ENCODE measurements around the gene IL1R2. TPM values are rescaled to one million over a fixed set of nuclear protein-coding genes. Genes with fewer than 3 reads are reported as not detected.
"Not testable (repeated sequence)": the region's sequence is repeated elsewhere in the genome, so short reads cannot be mapped to it uniquely, and the experiment has no call there.

Gene IL1R2
- total and polyA plus RNA-seq, 9 of the 15 experiments (the other 6 are each of a cell fraction or from before 2014, with no cell fraction given), result 0.13 TPM; not detected in 8

DNA sequence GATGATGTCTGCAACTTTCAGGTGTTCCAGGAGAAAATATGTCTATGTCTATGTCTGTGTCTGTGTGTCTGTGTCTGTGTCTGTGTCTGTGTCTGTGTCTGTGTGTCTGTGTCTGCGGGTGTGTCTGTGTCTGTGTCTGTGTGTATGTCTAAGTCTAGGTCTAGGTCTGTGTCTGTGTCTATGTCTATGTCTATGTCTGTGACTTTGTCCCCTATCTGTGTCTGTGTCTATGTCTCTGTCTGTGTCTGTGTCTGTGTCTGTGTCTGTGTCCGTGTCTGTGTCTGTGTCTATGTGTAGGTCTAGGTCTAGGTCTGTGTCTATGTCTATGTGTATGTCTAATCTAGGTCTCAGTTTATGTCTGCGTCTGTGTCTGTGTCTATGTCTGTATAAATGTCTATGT lies 10.5 kb downstream of the IL1R2 start:
- whole genome bisulfite sequencing (ENCODE audit: insufficient coverage, low coverage, missing lambda C conversion rate), result 2% methylated on average over 3 of the region's 3 CpGs
- FAIRE-seq, result no peak
- Histone ChIP-seq H3K79me2 (ENCODE audit: control insufficient read depth, insufficient read depth, low read length) (no peaks in the 10 kb centered on the region), H4K20me1 (replicated peaks; ENCODE audit: control insufficient read depth, insufficient read depth, low read length) (no peaks in the 10 kb centered on the region), H3K9ac (ENCODE audit: insufficient read depth in 1 of 2, low read depth in 2 of 2, low read length in 2 of 2) (no peak overlapping the region), H3K9me3 (replicated peaks; ENCODE audit: control insufficient read depth, insufficient read depth, low read depth, low read length) (no peaks in the 10 kb centered on the region), H2AFZ (ENCODE audit: low read depth, low read length) (no peak overlapping the region), H3K36me3 (ENCODE audit: control insufficient read depth, insufficient read depth, low read length) (no peaks in the 10 kb centered on the region), H3K27ac (ENCODE audit: extremely low read depth, low read depth, low read length) (no peak overlapping the region), H3K4me1 (replicated peaks in 1 of 2; ENCODE audit: control insufficient read depth in 2 of 2, insufficient read depth in 2 of 2, low read length in 2 of 2) (peaks cover 0 to 5% of the 10 kb centered on the region in 2 experiments; a peak in 1 of 5 replicates), H3K4me3 (no peak overlapping the region), H3K4me2 (ENCODE audit: insufficient read depth, low read length) (no peak overlapping the region), H3K27me3 (ENCODE audit: control insufficient read depth in 2 of 2, insufficient read depth in 2 of 2, low read length in 2 of 2) (peaks cover 23 to 38% of the 10 kb centered on the region in 2 experiments), H3K9me1 (ENCODE audit: control insufficient read depth, insufficient read depth, low read length) (no peaks in the 10 kb centered on the region)
- in situ Hi-C loops (cut with MboI) (no loop called here), intact Hi-C loops (cut with micrococcal nuclease) (no loop called here)
- BruUV-seq (replicated peaks), result no TSS peak
- DNase-seq (ENCODE audit: extremely low read depth in 1 of 4, low spot score in 3 of 4), result no peak
- ATAC-seq, result no peak
- CTCF ChIA-PET (ENCODE audit: low intra/inter-chr PET ratio), result no interaction called here
- POLR2A ChIA-PET, result no interaction called here
- TF ChIP-seq PHF20 (IDR thresholded peaks at IDR 0.05; ENCODE audit: partially characterized antibody) (no peak), TFAM (CRISPR knock-in tag; conservative IDR thresholded peaks at IDR 0.05) (no peak), ILK (tag; IDR thresholded peaks at IDR 0.05; ENCODE audit: borderline replicate concordance, low read depth) (no peak), ZNF408 (CRISPR knock-in tag; IDR thresholded peaks at IDR 0.05; ENCODE audit: low read depth) (no peak), EWSR1 (IDR thresholded peaks at IDR 0.05; ENCODE audit: borderline replicate concordance, low read depth, partially characterized antibody) (no peak), POLR2A (conservative IDR thresholded peaks at IDR 0.05) (no peak), FUS (optimal IDR thresholded peaks at IDR 0.05; ENCODE audit: low read depth, low read length) (no peak)
- TF ChIP-seq, protein P1, sequence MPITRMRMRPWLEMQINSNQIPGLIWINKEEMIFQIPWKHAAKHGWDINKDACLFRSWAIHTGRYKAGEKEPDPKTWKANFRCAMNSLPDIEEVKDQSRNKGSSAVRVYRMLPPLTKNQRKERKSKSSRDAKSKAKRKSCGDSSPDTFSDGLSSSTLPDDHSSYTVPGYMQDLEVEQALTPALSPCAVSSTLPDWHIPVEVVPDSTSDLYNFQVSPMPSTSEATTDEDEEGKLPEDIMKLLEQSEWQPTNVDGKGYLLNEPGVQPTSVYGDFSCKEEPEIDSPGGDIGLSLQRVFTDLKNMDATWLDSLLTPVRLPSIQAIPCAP (CRISPR knock-in tag; IDR thresholded peaks at IDR 0.05; ENCODE audit: borderline replicate concordance), result no peak

DNA sequence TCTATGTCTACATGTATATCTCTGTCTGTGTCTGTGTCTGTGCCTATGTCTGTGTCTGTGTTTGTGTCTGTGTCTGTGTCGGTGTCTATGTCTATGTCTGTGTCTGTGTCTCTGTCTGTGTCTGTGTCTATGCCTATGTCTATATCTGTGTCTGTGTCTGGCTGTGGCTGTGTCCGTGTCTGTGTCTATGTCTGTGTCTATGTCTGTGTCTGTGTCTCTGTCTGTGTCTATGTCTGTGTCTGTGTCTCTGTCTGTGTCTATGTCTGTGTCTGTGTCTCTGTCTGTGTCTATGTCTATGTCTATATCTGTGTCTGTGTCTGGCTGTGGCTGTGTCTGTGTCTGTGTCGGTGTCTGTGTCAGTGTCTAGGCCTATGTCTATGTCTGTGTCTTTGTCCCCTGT lies 11.1 kb downstream of the IL1R2 start:
- H3K9me3 ChIP-seq (replicated peaks; ENCODE audit: control insufficient read depth, insufficient read depth, low read depth, low read length); H3K9ac ChIP-seq (ENCODE audit: insufficient read depth in 1 of 2, low read depth in 2 of 2, low read length in 2 of 2); H3K4me1 ChIP-seq (replicated peaks in 1 of 2; ENCODE audit: control insufficient read depth in 2 of 2, insufficient read depth in 2 of 2, low read length in 2 of 2); H3K36me3 ChIP-seq (ENCODE audit: control insufficient read depth, insufficient read depth, low read length); H3K4me3 ChIP-seq; in situ Hi-C loops (cut with MboI); H3K27ac ChIP-seq (ENCODE audit: extremely low read depth, low read depth, low read length); POLR2A ChIA-PET; ATAC-seq; H3K4me2 ChIP-seq (ENCODE audit: insufficient read depth, low read length); H3K79me2 ChIP-seq (ENCODE audit: control insufficient read depth, insufficient read depth, low read length); DNase-seq (ENCODE audit: extremely low read depth in 1 of 4, low spot score in 3 of 4); H2AFZ ChIP-seq (ENCODE audit: low read depth, low read length); H3K9me1 ChIP-seq (ENCODE audit: control insufficient read depth, insufficient read depth, low read length); BruUV-seq (replicated peaks); H4K20me1 ChIP-seq (replicated peaks; ENCODE audit: control insufficient read depth, insufficient read depth, low read length); CTCF ChIA-PET (ENCODE audit: low intra/inter-chr PET ratio); intact Hi-C loops (cut with micrococcal nuclease); FAIRE-seq: not testable (repeated sequence)
- peaks cover 18 to 31% of the 10 kb centered on the region in 2 experiments for H3K27me3 ChIP-seq (ENCODE audit: control insufficient read depth in 2 of 2, insufficient read depth in 2 of 2, low read length in 2 of 2)
- 6% methylated on average over 3 of the region's 3 CpGs for WGBS (ENCODE audit: insufficient coverage, low coverage, missing lambda C conversion rate)

Data from K562 (cell line).